HG03196 (cell line): ENCODE data around the gene OASL.
"Not testable (repeated sequence)": the region's sequence is repeated elsewhere in the genome, so short reads cannot be mapped to it uniquely, and the experiment has no call there.

ENCODE experiments used
- ATAC-seq: cut with Tn5 transposase; IDR thresholded peaks from one replicate; pipeline ENCODE4 v1.9.1; 2021; ENCODE audit not compliant: unreplicated experiment

Gene OASL

DNA sequence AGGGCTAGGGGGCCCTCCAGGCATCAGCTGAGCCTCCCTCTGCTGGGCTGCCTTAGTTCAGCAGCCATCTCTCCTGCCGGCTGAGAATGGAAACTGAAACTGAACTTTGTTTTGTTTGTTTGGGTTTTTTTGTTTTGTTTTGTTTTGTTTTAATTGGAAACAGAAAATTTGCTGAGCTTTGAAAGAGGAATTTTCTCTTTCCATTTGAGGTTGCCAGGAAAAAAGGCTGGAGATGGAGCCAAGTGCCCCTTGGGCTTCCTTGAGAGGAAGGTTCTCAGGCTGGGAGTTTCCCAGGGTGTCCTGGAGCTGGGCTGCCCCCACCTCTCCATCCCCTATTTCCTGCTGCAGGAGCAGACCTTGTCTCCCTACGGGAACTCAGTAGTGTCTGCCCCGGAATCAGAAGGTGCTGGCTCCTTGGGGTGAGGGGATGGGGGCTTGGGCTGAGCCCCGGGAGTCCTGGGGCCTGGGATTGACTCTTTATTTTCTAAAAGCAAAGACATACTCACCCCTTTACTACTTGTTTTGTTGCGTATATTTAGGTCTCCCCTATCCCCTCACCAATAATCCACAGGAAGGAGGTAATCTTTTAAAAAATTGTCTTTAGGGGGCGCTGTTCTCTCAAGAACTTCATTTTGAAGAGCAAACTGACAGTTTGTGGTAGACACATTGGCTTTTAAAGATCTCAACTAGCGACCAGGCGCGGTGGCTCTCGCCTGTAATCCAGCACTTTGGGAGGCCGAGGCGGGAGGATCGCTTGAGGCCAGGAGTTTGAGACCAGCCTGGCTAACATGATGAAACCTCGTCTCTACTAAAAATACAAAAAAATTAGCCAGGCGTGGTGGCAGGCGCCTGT, 21.3 kb upstream of the OASL start:
- ATAC-seq = peak; percentile 70

DNA sequence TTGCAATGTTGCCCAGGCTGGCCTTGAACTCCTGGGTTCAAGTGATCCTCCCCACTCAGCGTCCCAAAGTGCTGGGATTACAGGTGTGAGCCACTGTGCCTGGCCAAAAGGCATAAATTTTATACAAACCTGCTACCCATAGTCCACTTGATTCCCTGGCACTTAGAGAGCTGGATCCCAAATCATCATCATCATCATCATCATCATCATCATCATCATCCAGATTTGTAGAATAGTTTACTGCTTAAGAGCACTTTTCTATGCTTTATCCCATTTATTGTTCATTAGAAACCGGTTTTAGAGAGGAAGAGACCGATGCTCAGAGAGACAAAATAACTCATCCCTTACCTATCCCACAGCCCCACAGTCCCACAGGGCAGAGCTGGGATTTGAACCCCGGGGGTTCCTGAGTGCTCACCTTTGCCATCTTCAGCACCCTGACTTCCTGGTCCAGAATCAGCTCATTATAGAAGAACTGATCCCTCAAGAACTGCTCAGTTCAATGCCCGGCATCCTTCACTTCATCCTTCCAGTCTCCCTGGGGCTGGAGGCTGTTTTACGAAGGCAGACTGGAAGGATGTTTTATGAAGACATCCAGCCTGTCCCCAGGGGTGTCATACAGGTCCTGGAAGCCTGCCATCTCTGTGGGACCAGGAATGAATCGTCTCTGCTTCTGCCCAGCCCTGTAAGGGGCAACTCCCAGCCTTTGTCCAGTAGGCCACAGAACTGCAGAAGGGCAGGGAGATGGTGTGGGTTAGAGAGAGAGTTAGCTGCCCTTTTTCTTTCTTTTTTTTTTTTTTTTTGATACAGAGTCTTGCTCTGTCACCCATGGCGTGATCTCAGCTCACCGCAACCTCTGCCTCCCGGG, 20.2 kb upstream of the OASL start:
- ATAC-seq = peak; percentile 22

DNA sequence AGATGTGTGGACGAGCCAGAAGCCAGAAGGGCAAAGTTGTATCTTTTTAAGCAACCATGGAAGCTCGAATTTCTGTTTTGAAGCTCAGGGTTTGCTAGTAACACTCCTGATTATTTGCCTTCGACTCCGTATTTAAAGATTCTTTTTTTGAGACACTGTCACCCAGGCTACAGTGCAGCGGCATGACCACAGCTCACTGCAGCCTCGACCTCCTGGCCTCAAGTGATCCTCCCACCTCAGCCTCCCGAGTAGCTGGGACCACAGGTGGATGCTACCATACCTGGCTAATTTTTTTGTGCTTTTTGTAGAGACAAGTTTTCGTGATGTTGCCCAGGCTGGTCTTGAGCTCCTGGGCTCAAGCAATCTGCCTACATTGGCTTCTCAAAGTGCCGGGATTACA, 18.7 kb upstream of the OASL start:
- no peak for ATAC-seq

GRCh38 chr12:121053706-121054105, 14.7 kb upstream of the OASL start:
- ATAC-seq = no peak

GRCh38 chr12:121050725-121051124, 11.7 kb upstream of the OASL start:
- no peak for ATAC-seq

DNA sequence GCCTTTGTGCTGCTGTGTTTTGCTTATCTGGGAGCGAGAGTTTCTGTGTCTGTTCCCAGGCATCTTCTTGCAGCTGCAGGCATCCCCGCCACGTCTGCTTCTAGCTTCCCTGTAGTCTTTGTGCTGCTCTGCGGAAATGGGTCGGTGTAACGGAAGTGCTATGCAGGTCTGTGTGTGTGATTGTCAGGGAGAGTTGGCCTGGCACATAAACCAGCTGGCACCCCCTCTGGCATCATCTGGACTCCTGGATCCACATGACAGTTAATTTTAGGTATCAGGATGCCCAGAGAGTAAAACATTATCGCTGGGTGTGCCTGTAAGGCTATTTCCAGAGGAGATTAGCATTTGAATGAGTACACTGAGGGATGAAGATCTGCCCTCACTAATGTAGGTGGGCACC, 9.4 kb upstream of the OASL start:
- no peak for ATAC-seq

- not testable (repeated sequence) for ATAC-seq
Measured at GRCh38 chr12:121047400-121047799, 8.4 kb upstream of the OASL start.

DNA sequence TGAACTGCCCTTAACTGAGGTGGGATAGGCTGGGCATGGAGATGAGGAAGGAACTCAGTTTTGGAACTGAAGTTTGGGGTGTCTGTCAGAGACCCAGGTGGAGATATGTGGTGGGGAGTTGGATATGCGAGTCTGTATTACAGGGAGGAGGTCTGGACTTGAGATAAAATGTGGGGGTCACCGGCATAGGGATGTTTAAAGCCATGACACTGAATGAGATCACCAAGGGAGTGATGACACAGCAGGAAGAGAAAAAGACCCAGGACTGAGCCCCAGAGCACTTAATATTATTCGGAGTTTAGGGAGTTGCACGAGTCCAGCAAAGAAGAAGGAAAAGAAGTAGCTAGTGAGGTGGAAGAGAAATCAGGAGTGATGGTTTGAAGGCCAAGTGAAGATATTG, 4.0 kb upstream of the OASL start:
- ATAC-seq = no peak

DNA sequence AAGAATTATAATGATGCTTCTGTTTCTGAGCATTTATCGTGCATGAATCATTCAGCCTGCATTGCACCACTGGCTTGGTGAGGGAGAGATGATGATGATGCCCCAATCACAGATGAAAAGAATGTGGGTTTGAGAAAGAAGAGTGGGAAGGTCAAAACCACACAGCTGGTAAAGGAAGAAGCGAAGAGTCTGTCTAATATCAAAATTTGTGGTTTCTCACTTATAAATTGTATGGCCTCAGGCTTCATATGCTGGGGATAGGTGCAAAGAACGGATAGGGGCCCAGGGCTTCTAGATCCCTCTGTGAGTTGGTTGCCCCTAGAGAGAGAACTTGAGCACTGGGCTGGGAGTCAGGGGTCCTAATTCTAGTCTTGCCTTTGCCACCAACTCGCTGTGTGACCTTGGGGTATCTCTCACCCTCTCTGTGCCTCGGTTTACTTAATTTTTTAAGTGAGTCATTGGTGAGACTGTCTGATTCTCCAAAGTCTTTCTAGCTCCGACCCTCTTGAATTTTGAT, 2.2 kb downstream of the OASL start:
- ATAC-seq = no peak

DNA sequence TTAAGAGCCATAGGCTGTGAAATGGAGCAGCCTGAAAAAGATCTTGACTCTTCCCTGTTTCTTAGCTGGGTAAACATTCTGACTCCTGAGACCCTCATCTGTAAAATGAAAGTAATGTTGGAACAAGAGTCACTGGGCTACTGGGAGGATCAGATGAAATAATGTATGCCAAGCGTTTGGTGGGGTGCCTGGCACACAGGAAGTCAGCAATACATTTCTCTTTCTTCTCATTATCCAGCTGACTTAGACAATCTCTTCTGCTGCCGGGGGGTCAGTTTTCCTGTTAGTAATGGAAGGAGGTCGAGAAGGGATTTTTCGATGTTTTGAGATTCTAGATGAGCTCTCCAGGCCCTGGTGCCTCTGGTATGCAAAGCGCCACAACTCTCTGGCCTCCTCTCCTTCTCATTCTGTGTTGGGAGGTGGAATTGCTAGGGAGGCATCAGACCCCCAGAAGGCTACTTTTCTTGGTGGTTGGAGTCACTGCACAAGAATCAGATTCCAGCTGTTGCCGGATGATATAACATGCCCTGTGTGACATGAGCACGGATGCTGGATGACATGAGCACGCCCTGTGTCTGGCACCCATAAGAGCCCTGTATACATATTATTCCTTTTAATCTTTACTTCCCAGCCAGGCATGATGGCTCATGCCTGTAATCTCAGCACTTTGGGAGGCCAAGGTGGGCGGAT, 4.3 kb downstream of the OASL start:
- ATAC-seq = no peak

DNA sequence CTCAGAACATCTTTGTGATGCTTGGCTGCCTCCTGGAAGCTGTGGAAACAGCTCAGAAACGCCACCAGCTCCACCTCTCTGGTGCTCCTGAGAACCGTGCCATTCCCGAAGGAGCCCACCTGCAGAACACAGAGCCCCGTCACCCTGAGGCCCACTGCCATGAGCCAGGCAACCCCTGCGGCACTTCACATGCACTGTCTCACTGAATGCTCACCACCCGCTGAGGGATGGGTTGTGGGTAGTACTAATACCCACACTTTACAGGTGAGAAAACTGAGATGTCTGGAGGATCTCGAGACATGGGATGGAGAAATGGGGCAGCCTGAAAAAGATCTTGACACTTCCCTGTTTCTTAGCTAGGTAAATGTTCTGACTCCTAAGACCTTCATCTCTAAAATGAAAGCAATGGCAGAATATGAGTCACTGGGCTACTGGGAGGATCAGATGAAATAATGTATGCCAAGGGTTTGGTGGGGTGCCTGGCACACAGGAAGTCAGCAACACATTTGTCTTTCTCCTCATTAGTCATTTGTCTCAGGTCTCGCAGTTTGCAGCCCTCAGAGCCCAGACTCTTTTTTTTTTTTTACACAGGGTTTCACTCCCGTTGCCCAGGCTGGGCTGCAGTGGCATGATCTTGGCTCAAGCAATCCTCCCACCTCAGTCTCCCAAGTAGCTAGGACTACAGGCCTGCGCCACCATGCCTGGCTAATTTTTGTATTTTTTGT, 5.3 kb downstream of the OASL start:
- no peak for ATAC-seq

DNA sequence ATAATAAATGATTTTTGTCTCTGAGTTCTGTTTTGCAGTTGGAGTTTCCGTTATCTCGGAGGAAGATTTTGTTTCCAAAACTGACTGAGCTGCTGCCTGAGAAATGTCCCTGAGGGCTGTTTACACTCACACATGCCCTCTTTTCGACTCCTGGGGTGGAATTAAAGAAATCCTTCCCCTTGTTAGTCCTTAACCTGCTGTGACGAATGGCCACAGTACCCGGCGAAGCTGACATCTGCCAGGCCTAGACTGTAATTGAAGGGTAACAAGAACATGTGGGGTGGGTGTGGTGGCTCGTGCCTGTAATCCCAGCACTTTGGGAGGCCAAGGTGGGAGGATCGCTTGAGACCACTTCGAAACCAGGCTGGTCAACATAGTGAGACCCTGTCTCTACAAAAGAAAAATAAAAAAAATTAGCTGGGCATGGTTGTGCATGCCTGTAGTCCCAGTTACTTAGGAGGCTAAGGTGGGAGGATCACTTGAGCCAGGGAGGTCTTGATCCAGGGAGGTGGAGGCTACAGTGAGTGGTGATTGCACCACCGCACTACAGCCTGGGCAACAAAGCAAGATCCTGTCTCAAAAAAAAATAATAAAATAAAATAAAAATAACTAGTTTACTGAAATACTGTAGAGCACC, 8.4 kb downstream of the OASL start:
- ATAC-seq = no peak

DNA sequence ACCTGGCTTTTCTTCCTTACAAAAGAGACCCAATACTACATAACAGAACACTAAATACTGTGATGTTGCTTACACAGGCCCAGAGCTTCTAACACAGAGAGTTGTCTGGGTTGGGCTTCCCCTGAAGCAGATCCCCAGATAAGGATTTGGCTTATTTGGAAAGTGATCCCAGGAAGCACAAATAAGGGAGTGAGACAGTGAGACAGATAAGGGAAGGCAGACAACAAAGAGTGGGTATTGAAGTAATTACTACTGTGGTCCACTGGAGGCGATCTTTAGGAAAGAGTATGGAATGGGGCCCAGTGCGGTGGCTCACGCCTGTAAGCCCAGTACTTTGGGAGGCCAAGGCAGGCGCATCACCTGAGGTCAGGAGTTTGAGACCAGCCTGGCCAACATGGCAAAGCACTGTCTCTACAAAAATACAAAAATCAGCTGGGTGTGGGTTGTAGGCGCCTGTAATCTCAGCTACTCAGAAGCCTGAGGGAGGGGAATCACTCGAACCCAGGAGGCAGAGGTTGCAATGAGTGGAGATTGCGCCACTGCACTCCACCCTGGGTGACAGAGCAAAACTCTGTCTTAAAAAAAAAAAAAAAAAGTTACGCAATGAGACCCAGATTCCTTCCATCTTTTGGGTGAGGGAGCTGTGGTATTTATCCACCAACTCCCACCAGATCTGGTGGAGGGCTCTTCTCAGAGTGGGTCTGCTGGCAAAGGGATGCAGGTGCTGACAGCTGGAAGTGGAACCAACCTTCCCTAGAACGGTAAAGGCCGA, 12.6 kb downstream of the OASL start:
- no peak for ATAC-seq

DNA sequence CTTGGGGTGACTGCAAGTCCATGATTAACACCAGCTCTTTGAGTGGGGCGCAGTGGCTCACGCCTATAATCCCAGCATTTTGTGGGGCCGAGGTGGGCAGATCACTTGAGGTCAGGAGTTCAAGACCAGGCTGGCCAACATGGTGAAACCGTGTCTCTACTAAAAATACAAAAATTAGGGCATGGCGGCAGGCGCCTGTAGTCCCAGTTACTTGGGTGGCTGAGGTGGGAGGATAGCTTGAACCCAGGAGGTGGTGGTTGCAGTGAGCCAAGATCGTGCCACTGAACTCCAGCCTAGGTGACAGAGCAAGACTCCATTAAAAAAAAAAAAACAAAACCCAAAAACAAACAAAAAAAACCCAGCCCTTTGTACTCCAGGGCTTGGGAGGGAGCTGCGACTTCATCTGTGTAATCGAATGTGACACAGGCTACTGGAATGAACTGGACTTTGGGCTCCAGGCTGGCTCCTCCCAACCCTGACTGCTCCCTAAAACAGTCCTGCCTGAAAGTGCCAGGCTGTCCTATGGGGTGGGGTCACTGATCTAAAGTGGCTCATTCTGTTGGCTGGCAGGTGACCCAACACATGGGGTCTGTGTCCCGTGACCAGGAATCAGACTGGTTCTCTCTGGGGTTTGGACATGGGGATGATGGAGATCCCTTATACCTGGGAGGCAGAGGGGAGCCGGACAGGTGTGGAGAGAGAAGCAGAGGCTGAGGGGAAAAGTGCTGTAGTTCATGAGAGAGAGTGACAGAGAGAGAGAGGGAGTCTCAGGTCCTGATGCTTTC, 13.4 kb downstream of the OASL start:
- no peak for ATAC-seq

DNA sequence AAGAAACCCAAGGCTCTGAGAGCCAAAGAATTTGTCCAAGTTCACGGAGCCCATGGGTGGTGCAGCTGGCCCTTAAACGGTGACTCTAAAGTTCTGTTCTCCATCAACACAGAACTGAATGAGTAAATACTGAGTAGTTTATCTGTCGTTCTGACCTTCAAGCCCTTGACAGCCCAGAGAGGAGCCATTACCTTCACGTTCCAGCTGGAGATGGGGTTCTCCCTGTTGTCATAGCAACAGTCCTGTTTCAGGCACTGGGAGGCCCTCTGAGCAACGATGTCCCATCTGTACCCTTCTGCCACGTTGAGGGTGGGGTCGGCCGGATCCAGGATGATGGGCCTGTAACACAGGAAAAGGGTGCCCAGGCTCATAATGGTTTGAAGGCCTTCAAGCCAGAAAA, 15.2 kb downstream of the OASL start:
- ATAC-seq = no peak

DNA sequence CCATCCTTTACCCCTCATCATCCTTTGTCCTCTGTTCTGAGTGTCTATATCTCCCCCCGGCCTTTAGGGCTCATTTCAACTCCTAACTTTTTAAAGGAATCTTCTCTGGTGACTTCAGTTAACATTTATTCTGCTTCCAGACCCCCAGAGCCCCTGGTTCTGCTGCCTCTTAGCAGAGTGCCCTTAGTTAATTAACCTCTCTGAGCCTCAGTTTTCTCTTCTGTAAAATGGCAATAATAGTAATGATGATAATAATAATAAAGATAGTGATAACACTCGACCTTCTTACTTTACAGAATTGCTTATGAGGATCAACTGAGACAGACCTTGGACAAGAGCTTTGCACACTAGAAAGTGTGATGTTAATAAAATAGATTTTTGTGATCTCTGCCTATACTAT, 16.3 kb downstream of the OASL start:
- no peak for ATAC-seq

DNA sequence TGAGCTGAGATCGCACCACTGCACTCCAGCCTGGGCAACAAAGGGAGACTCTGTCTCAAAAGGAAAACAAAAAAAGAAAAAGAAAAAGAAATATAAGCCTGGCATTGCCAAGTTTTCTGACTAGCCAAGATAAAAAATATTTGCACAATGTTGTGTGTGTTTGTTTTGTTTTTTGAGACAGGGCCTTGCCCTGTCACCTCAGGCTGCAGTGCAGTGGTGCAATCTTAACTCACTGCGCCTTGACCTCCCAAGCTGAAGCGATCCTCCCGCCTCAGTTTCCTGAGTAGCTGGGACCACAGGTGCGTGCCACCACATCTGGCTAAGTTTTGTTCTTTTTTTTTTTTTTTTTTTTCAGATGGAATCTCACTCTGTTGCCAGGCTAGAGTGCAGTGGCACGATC, 17.3 kb downstream of the OASL start:
- ATAC-seq = no peak

- ATAC-seq = no peak
Measured at GRCh38 chr12:121018860-121019617, 20.0 kb downstream of the OASL start.
